PC-9 (cell line): ENCODE data around the gene ARID5A. TPM values are rescaled to one million over a fixed set of nuclear protein-coding genes. Genes with fewer than 3 reads are reported as not detected.
A peak's percentile ranks its signal among the peaks of the same experiment; 100 is the strongest.

Source experiments
- BruUV-seq: library from RNA; stranded (reverse); fragments of 400-500 nt; replicated peaks from 2 replicates; lab custom pipeline; 2021; lab: Mats Ljungman, UMichigan
- CTCF ChIA-PET: fragments of 300-600 bp; sonication (Branson Sonifier 250); formaldehyde crosslinking; loops from one replicate; lab custom pipeline; 2022; ENCODE audit warnings: antibody characterized with exemption; lab: Charles Lee
- POLR2A ChIA-PET: fragments of 300-600 bp; sonication (Branson Sonifier 250); formaldehyde crosslinking; loops from one replicate; lab custom pipeline; 2022; ENCODE audit warnings: antibody characterized with exemption; ENCODE audit not compliant: unreplicated experiment; lab: Charles Lee
- DNase-seq, 2 experiments: peaks; one replicate each; pipeline versions ENCODE4 v3.0.0 to v3.0.0-alpha.2; 2015 to 2022; ENCODE audit warnings: mixed read lengths in 1 of 2
- H2AFZ ChIP-seq: fragments of 200-600 bp; sonication (generic); 2 replicates; pipeline ENCODE4 v1.8.1; 2017; ENCODE audit warnings: antibody characterized with exemption
- H3F3A ChIP-seq: fragments of 200-600 bp; sonication (generic); 2 replicates; pipeline ENCODE4 v1.8.1; 2017; ENCODE audit warnings: antibody characterized with exemption, mild to moderate bottlenecking, low read depth; ENCODE audit not compliant: insufficient read depth
- H3K27ac ChIP-seq: fragments of 200-600 bp; sonication (generic); 2 replicates; pipeline ENCODE4 v1.6.1; 2016; ENCODE audit warnings: mixed run types
- H3K27me3 ChIP-seq: fragments of 200-600 bp; sonication (generic); 2 replicates; pipeline ENCODE4 v1.6.1; 2016; ENCODE audit warnings: low read depth, mixed run types; ENCODE audit not compliant: insufficient read depth
- H3K36me3 ChIP-seq: fragments of 200-600 bp; sonication (generic); 2 replicates; pipeline ENCODE4 v1.6.1; 2016; ENCODE audit warnings: low read depth, mixed run types
- H3K4me1 ChIP-seq: fragments of 200-600 bp; sonication (generic); replicated peaks from 2 replicates; pipeline ENCODE4 v1.6.1; 2016; ENCODE audit warnings: mixed run types; ENCODE audit not compliant: insufficient read depth
- H3K4me2 ChIP-seq: fragments of 200-600 bp; sonication (generic); 2 replicates; pipeline ENCODE4 v1.6.1; 2017; ENCODE audit warnings: mixed run types
- H3K4me3 ChIP-seq: fragments of 200-600 bp; sonication (generic); 2 replicates; pipeline ENCODE4 v1.6.1; 2016; ENCODE audit warnings: mixed run types
- H3K79me2 ChIP-seq: fragments of 200-600 bp; sonication (generic); 2 replicates; pipeline ENCODE4 v1.6.1; 2017; ENCODE audit warnings: low read depth, mixed run types
- H3K9me2 ChIP-seq: fragments of 200-600 bp; sonication (generic); 2 replicates; pipeline ENCODE4 v1.8.1; 2017; ENCODE audit warnings: mild to moderate bottlenecking; ENCODE audit not compliant: insufficient read depth
- H3K9me3 ChIP-seq: fragments of 200-600 bp; sonication (generic); 2 replicates; pipeline ENCODE4 v1.8.1; 2016; ENCODE audit warnings: low read depth; ENCODE audit not compliant: insufficient read depth
- H4K20me1 ChIP-seq: fragments of 200-600 bp; sonication (generic); 2 replicates; pipeline ENCODE4 v1.8.1; 2017; ENCODE audit not compliant: insufficient read depth
- EZH2 ChIP-seq: fragments of 200-600 bp; sonication (generic); IDR thresholded peaks from 2 replicates; pipeline ENCODE4 v1.8.0; 2017; ENCODE audit warnings: antibody characterized with exemption, low read depth
- intact Hi-C: fragments of 100-400 bp; cut with micrococcal nuclease; formaldehyde crosslinking; loops from one replicate; pipeline ENCODE4 v1.10.0; 2022; ENCODE audit not compliant: unreplicated experiment
- total RNA-seq: library from RNA; stranded (reverse); gene quantifications from 2 replicates; pipeline ENCODE4 v1.2.3, GENCODE V29; 2021
- TF ChIP-seq, protein P1 (sequence below): fragments of 200-600 bp; sonication (generic); conservative IDR thresholded peaks from 2 replicates; pipeline ENCODE4 v1.6.1; 2017; ENCODE audit warnings: mixed run types, antibody characterized with exemption, mild to moderate bottlenecking, moderate library complexity

ARID5A gene
- total RNA-seq, 1 experiment from 2014 or later, result 6.0 TPM

DNA sequence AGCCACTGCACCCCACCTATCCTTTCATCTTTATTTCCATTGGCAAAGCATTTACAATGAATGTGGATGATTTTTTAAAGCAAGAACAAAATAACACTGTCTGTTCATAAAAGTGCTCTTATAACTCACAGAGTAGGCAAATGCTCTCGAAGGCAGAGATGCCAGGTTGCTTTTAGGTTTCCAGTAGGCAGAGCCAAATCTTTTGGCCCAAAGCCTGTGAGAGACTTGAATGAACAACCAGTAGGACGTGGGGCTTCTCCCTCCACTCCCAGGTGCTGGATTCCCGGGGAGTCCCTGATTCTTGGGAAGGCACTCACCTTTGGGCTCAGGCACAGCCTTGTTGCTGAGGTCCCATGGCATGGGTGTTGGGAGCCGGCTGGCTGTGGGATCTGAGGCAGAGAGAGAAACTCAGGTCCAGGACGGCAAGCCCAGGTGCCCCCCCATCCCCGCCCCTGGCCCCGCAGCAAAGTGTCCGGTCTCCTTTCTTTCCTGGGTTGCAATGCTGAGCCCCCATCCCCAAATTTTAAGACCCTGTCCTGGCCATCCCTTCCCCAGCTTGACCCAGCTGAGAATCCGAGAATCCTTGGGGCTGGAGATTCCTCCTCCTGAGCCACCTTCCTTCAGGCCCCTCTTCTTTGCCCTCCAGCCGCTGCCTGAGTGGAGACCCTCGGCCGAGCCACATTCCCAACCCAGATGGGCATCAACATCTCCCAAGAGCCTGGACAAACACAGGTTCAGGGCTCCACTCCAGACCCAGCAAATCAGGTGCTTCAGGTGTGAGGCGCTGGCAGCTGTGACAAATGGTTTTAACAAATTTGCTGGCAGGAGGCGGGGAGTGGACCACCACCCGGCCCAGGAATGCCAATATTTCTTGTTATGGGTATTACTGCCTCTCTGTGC lies 37.2 kb upstream of the ARID5A start:
- H4K20me1 ChIP-seq, result no peaks in the 10 kb centered on the region
- H3K4me3 ChIP-seq, result no peak overlapping the region
- H3K4me1 ChIP-seq, result peaks cover 31% of the 10 kb centered on the region
- no TSS peak for BruUV-seq
- H3K36me3 ChIP-seq, result no peaks in the 10 kb centered on the region
- TF ChIP-seq EZH2, result no peak
- TF ChIP-seq, protein P1, sequence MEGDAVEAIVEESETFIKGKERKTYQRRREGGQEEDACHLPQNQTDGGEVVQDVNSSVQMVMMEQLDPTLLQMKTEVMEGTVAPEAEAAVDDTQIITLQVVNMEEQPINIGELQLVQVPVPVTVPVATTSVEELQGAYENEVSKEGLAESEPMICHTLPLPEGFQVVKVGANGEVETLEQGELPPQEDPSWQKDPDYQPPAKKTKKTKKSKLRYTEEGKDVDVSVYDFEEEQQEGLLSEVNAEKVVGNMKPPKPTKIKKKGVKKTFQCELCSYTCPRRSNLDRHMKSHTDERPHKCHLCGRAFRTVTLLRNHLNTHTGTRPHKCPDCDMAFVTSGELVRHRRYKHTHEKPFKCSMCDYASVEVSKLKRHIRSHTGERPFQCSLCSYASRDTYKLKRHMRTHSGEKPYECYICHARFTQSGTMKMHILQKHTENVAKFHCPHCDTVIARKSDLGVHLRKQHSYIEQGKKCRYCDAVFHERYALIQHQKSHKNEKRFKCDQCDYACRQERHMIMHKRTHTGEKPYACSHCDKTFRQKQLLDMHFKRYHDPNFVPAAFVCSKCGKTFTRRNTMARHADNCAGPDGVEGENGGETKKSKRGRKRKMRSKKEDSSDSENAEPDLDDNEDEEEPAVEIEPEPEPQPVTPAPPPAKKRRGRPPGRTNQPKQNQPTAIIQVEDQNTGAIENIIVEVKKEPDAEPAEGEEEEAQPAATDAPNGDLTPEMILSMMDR, result no peak
- no peaks in the 10 kb centered on the region for H3K9me2 ChIP-seq
- ChIA-PET CTCF (no interaction called here), POLR2A (no interaction called here)
- intact Hi-C loops, result no loop called here
- H3K79me2 ChIP-seq, result no peaks in the 10 kb centered on the region
- no peak overlapping the region for H3K4me2 ChIP-seq
- peaks cover 15% of the 10 kb centered on the region for H3K9me3 ChIP-seq
- peaks cover 3% of the 10 kb centered on the region; the same call in 1 of the 2 replicates for H3F3A ChIP-seq
- H3K27me3 ChIP-seq, result no peaks in the 10 kb centered on the region
- no peak overlapping the region for H2AFZ ChIP-seq
- H3K27ac ChIP-seq, result no peak overlapping the region
- no peak for DNase-seq

DNA sequence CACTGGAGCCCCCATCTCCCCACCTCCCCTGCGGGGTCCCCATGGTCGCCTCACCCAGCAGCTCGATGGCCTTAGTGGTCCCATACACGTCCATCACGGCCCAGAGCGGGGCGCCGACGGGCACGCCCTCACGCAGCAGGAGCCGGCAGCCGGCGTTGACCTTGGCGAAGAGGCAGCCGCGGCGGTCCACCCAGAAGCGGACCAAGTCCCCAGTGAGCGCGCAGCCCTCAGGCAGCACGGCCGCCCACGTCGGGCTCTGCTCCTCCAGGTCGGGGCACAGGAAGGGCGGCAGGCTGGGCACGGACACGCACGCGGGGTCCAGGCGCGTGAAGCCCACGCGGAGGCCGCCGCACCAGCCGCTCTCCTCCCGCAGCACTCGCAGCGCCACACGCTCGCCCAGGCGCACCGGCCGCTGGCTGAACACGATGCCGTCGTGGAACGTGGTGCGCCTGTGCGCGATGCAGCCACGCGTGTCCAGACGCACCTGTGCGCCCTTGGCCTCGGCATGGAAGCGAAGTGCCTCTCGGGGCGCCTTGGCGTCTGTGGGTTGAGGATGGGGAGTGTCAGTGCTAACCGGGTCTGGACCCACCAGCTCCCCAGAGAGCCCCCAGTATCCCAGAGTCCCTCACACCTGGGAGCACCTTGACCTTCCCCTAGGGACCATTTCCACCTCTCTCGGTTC lies 36.0 kb upstream of the ARID5A start:
- Histone ChIP-seq H3F3A (peaks cover 7% of the 10 kb centered on the region), H2AFZ (no peak overlapping the region), H3K27me3 (no peaks in the 10 kb centered on the region), H4K20me1 (no peaks in the 10 kb centered on the region), H3K4me1 (peaks cover 40% of the 10 kb centered on the region), H3K79me2 (no peaks in the 10 kb centered on the region), H3K9me3 (peaks cover 5% of the 10 kb centered on the region; the same call in 1 of the 2 replicates), H3K4me3 (no peak overlapping the region), H3K36me3 (no peaks in the 10 kb centered on the region), H3K9me2 (no peaks in the 10 kb centered on the region), H3K27ac (no peak overlapping the region), H3K4me2 (no peak overlapping the region)
- intact Hi-C loops, result loop anchor here (10.0 kb wide), 1 partner anchor 296 kb away; the partner anchor contains the start of gene STARD7
- BruUV-seq, result no TSS peak
- TF ChIP-seq, protein P1, result no peak
- TF ChIP-seq EZH2, result no peak
- ChIA-PET CTCF (no interaction called here), POLR2A (no interaction called here)
- DNase-seq, result no peak

DNA sequence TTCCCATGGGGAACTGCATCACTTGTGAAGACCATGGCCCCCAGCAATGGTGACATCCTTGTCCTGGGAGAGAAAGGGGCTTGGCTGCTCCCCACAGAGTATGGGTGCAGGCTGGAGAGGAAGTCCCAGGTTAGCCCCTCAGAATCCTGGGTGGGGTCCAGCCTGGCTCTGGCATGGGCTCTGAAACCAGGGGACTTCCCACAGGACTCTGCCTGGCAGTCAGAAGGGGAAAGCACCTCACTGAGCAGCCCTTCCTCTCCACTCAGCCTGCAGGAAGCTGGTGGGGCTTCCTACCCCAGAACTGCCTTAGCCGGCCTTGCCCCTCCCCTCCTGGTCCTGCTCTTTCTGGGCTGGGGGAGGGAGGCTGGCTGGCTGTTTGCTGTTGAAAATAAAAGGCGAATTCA lies 35.1 kb upstream of the ARID5A start:
- Histone ChIP-seq H3K27me3 (no peaks in the 10 kb centered on the region), H3K27ac (no peak overlapping the region), H3F3A (peaks cover 16% of the 10 kb centered on the region), H3K9me3 (no peaks in the 10 kb centered on the region), H3K36me3 (no peaks in the 10 kb centered on the region), H3K4me2 (0 out of 2 replicates have a peak overlapping the region, but pooled peaks have one; percentile 41), H4K20me1 (no peaks in the 10 kb centered on the region), H2AFZ (no peak overlapping the region), H3K9me2 (no peaks in the 10 kb centered on the region), H3K4me3 (no peak overlapping the region), H3K79me2 (no peaks in the 10 kb centered on the region), H3K4me1 (peaks cover 50% of the 10 kb centered on the region)
- no peak for DNase-seq
- no TSS peak for BruUV-seq
- intact Hi-C loops, result loop anchor here (10.0 kb wide), 1 partner anchor 297 kb away; the partner anchor contains the start of gene STARD7
- ChIA-PET CTCF (no interaction called here), POLR2A (interaction anchor here (0.5 kb wide), 1 partner anchor 8 kb away, joined by 3 read pairs; no protein-coding TSS in a partner anchor)
- no peak for TF ChIP-seq EZH2
- TF ChIP-seq, protein P1, result no peak
